ENCODE measurements around the gene LRRC8E.
A peak's percentile ranks its signal among the peaks of the same experiment; 100 is the strongest.
"Not testable (repeated sequence)": the region's sequence is repeated elsewhere in the genome, so short reads cannot be mapped to it uniquely, and the experiment has no call there.

The LRRC8E gene

DNA sequence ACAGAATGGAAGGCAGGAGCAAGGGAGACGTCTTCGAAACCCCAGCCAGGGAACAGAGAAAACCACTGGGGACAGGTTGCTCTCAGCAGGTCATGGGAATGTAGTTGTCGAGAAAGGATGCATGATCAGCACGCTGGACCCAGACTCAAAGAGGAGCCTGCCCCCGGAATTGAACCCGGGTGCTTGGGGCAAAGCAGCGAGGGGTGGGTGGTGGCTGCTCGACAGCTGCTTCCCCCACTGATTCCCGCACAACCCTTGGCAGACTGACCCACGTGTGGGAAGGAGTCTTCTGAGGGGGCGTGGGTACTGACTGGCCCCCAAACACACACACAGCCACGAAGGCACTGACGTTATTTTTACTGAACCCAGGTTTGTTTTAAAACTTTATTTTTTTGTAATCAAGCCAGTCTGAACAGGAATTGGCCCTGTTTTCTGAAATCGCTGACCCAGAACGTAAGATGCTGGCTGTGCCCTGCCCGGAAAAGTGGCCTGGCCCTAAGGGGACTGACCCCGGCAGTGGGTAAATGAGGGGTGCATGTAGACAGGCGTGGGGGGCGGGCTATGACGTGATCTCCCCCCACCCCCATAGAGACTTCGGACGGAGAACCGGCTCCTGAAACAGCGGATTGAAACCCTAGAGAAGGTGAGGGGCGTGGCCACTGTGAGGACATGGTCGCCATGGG is 32.7 kb upstream of the LRRC8E start:
- no peak for DNase-seq (ENCODE audit: low read depth)

DNA sequence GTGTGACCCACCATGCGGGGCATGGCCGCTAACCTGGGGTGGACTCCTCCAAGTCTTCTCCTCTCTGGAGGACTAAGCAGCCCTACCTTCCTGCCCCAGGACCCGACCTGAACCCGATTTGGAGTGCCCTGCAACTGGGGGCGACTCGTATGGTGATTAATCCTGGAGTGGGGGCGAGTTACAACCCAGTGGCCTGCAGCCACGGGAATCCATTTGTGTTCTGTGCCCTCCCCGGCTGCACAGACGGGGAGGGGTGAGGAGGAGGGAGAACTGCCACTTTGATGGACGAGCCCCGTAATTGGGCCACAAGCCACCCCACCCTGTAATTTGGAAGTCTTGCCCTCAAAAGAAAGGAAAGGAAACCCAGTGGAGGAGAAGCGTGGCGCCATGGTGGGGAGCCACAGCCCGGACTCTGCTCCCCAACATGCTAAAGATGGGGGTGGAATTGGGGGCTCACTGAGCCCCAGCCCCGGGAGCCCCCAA is 32.2 kb upstream of the LRRC8E start:
- DNase-seq (ENCODE audit: low read depth): no peak

DNA sequence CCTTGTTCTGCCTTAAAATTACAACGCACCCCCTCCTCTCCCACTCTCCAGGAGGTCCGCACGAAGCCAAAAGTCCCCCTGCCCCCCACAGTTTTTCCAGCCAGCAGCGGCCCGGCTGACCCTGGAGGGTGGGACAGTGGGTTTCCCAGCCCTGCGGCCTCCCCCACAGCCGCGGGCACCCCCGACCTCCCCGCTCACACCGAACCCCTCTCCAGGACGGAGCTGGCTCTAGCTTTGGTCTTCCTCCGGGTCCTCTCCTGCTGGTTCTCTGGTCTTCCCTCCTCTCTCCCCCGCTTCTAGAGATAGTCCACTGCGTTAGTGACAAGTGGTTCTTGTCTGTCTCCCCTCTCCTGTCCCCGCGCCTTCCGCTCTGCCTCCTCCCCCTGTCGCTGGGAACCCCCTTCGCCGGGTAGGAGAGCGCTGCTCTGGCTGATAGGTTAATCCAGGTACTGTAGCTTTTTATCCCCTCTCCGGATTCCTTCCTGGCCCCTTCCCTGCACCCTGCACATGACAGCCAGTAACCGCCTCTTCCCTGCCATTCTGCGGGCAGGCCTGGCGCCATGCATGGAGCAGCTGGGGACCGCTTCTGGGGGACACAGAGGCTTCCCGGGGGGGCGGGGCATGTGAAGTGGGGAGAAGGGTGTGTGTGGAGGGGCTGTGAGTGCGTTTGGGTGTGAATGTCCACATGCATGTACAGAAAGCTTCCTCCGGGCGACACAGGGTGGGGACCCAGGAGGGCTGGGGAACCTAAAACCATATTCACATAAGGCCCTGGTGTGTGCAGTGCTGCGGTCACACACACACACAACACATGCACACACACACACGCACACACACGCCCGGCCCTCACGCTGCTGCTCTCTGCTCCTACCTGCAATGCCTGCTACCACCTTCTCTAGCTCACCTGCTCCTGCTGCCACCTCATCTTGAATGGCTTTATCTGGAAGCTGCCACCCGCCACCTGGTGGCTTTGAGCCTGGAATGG is 31.3 kb upstream of the LRRC8E start:
- no peak for DNase-seq (ENCODE audit: low read depth)

DNA sequence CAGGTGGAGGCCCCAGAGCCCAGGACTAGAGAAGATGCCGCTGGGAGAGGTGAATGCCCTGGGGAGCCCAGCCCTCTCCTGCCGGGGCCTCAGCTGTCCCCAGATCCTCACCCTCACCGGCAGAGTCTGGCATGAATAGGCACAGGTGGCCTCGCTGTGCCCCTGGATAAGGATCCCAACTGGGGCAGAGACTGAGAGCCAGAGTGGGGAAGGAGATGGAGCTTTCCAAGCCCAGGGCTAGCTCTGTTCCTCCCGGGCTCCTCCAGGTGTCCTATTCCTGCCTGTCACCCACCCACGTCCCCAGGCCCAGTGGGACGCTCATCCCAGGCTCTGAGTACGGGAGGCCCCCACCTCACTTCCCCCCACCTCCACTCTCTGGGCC is 30.6 kb upstream of the LRRC8E start:
- DNase-seq (ENCODE audit: low read depth): no peak

DNA sequence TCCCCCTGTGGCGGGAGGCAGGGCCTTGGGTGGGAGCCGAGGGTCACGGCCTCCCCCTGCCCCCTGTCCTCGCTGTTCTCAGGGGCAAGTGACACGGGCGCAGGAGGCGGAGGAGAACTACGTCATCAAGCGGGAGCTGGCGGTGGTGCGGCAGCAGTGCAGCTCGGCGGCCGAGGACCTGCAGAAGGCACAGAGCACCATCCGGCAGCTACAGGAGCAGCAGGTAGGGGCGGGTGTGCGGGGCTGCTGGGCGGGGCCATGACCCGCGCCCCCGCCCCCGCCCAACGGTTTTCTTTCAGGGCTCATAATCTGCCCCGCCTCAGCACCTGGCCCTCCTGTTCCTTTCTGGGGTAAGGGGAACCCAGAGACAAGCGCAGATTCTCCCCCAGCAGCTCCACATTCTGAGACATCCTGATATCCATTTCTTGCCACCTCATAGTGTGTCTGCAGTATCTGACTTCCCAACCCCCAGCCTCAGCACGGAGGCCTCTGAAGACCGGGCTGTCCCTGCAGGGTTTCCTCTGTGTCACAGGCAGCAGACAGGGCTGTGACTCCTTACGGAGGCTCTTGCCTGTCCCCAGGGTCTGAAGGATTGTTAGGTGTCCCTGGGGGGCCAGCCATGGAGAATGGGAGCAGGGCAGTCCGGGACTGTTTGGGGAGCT is 30.1 kb upstream of the LRRC8E start:
- no peak for DNase-seq (ENCODE audit: low read depth)

DNA sequence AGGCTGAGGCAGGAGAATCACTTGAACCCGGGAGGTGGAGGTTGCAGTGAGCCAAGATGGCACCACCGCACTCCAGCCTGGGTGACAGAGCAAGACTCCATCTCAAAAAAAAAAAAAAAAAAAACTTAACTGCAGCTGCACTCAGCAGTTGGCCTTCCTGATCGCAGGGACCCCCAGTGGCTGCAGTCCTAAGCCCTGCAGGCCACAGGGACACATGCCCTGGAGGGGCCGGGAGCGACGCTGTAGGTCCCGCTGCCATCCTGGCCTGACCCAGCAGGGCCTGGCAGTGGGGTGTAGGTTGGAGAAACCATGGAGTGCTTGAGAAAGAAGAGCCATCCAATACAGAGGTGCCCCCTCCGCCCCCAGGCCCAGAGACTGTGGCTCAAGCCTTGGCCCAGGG is 29.2 kb upstream of the LRRC8E start:
- not testable (repeated sequence) for DNase-seq (ENCODE audit: low read depth)

DNA sequence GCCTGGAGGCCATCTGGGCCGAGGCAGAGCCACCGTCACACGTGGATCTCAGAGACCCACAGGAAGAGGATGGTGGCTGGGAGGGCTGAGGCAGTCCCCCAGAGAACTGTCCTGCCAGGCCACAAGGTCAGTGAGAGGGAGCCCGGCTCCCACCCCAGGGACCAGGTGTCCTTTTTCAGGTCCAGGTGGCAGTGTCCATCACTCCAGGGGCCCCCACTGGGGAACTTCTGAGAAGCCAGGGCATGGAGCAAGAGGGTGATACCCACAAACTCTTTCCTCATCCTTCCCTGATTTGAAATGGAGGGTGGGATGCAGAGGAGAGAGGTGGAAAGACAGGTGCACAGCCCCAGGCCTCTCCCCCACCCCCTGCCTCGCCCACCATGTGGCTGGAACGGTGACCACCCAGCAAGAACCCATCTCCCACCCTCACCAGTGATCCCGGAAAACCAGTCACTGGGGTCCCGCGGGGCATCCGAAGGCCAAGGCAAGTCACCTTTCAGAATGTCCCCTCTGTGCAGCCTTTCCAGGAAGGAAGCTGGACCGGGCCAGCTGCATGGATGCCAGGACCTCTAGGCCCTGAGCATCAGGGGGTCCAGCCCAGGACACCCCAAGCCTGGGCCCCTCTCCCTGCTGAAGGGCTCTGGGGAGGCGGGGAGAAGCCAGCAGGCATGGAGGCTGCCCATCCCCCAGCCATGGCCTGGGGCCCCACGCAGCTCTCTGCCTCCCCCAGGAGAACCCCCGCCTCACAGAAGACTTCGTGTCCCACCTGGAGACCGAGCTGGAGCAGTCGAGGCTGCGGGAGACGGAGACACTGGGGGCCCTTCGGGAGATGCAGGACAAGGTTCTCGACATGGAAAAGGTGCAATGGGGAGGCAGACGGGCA is 28.2 kb upstream of the LRRC8E start:
- no peak for DNase-seq (ENCODE audit: low read depth)

DNA sequence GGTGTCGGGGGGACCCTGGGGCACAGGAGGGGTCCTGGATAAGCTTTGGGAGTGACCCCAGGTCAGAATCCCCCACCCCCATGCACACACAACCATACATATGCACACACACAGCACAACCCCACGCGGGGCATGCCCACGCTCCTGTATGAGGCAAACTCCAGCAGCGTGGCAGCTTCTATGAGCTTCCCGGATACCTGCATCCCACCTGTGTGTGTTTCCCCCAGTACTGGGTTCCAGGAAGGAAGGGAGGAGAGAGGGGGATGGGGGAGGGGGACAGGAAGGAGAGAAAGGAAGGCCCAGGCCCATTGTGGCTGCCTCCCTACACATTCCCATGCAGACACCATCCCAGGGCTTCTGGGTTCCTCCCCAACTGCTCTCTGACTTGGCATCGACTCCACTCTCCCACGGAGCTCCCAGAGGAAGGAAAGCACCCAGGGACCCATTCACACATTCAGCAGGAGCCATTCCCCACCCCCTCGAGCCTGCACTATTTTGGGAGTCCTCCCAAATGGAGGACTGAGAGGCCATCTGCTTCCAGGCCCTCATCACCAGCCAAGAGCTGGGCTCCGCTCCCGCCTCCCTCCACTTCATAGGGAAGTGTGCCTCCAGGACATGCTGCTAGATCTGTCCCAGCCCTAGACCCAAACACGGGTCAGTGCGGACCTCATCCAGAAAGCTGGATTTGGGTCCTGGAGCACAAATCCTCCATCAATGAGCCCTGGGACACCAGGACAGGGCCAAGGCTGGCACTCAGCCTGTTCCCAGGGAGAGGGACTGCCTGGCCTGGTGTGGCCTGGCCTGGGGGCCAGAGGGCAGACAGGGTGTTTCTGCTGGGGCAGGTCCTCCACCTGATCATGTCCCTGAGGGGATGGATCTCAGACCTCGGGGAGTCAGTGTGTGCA is 27.3 kb upstream of the LRRC8E start:
- DNase-seq (ENCODE audit: low read depth): no peak

DNA sequence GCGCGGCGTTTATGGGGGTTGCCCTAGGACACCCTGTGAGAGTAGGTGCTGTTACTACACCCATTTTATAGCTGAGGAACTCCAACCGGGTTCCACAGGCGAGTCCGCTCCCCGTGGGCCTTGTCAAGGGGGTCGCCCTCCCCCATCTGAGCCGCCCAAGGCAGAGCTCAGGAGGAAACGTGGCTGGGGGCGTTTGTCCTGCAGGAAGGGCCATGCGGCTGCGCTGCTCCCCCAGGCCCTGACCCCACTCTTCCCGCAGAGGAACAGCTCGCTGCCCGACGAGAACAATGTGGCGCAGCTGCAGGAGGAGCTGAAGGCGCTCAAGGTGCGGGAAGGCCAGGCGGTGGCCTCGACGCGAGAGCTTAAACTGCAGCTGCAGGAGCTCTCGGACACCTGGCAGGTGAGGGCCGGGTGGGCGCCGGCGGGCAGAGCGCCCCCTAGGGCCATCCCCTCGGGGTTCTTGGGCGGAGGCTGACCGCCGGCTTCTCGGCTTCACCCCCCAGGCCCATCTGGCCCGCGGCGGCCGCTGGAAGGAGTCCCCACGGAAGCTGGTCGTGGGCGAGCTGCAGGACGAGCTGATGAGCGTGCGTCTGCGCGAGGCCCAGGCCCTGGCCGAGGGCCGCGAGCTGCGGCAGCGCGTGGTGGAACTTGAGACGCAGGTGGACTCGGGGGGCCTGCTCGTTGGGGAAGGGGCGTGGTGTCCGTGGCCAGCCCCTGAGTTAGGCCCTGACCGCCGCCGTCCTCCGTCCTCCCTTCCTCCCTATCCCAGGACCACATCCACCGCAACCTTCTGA is 26.5 kb upstream of the LRRC8E start:
- no peak for DNase-seq (ENCODE audit: low read depth)

DNA sequence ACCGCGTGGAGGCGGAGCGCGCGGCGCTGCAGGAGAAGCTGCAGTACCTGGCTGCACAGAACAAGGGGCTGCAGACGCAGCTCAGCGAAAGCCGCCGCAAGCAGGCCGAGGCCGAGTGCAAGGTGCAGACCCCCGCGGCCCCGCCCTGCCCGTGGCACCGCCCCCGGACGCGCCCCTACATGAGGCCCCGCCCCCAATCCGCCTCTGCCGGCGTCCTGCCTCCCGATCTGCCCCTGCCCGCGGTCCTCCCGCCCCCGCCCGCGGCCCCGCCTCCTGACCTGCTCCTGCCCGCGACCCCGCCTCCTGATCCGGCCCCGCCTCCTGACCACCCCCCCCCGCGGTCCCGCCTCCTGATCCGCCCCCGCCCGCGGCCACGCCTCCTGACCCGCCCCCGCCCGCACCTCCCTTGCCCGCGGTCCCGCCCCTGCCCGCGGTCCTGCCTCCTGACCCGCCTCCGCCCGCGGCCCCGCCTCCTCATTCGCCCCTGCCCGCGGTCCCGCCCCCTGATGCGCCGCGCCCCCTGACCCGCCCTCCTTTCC is 25.8 kb upstream of the LRRC8E start:
- peak; percentile 73 for DNase-seq (ENCODE audit: low read depth)

DNA sequence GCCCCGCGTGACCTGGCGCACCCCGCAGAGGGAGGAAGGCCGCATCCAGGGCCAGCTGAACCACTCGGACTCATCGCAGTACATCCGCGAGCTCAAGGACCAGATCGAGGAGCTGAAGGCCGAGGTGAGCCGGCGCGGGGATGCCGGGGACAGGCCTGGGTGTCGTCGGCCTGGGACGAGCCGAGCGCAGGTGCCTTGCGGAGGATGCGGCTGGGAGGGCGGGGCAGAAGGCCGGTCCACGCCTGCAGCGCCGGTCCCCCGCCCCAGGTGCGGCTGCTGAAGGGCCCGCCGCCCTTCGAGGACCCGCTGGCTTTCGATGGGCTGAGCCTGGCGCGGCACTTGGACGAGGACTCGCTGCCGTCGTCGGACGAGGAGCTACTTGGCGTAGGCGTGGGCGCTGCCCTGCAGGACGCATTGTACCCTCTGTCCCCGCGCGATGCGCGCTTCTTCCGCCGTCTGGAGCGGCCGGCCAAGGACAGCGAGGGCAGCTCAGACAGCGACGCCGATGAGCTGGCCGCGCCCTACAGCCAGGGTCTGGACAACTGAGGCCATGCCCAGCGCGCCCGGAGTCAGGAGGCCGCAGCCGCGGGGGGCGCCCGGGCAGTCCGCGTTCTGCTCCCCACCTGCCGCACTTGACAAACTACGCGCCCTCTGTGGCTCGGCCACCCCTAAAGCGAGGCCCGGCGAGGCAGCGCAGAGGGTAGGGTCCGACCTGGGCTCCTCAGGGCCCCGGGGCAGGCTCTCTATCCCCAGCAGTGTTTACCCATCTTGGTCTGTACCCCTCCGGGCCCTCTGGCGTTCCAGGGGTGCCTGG is 24.9 kb upstream of the LRRC8E start:
- no peak for DNase-seq (ENCODE audit: low read depth)

DNA sequence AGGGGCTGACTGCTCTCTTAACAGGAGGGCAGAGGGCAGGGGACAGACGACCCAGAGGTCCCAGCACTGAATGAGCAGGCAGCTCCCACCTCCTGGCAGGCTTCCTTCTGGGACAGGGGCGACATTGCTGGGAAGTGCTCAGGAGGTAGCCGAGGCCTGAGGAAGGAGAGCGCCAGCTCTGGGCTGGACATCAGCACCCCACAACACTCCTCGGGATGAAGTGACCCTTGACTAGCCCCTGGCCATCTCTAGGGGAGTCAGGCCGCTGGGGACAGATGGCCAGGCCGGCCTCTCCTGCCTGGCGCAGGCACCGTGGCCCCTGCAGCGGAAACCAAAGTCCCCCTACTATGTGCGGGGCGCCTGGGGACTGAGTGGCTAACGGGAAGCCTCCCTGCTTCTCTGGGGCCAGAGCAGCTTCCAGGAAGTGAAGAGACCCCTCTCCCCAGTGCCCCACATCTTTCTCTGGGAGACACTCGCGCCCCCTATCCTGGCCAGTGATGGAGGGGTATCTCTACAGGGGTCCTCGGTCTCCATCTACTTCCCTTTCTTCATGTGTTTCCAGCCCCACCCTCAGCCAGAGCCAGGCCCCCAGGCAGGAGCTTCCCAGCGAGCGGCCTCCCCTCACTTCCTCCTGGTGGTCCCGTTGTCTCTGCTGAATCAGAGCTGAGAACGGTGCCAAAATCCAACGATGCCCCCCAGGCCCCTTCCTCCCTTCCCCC is 24.2 kb upstream of the LRRC8E start:
- DNase-seq (ENCODE audit: low read depth): no peak

DNA sequence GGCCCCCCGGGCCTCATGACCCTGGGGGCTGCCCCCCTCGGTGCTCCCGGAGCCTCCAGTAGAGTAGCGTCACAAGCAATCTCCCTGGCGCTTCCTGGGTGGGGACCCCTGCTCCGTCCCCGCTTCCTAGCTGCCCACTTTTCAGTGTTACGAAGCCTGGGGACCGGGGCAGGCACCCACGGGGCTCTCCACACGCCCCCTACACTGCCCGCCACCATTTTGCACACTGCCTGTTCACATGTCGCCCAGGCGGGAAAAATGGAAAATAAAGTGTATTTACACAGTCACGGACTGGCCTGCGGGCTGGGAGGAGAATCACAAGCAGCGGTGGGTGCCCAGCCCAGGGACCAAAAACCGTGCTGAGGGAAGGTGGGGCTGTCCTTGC is 23.6 kb upstream of the LRRC8E start:
- DNase-seq (ENCODE audit: low read depth): no peak

DNA sequence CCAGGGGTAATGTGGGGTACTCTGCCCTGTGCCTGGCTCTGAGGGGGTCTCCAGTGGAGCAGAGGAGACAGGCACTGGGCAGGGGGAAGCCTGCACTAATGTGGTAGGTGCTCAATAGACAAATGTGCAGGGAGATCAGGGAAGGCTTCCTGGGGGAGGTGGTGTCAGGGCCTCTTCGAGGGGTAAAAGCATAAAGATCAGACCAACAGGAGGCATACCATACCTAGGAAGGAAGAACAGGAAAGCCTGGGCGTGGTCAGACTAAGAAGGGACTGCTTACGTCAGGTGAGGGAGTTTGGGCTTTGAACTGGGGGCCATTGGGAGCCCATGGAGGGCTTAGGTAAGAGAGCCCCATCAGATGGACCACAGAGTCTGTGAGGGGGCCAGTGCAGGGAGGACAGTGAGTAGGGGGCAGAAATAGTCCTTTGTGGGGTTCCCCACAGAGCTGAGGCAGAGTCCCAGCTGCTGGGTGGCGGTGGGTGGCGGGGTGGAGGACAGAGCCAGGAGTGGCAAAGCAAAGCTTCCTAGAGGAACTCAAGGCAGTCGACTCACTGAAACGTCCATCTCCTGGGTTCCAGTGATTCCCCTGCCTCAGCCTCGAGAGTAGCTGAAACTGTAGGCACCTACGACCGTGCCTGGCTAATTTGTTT is 22.9 kb upstream of the LRRC8E start:
- DNase-seq (ENCODE audit: low read depth): no peak

DNA sequence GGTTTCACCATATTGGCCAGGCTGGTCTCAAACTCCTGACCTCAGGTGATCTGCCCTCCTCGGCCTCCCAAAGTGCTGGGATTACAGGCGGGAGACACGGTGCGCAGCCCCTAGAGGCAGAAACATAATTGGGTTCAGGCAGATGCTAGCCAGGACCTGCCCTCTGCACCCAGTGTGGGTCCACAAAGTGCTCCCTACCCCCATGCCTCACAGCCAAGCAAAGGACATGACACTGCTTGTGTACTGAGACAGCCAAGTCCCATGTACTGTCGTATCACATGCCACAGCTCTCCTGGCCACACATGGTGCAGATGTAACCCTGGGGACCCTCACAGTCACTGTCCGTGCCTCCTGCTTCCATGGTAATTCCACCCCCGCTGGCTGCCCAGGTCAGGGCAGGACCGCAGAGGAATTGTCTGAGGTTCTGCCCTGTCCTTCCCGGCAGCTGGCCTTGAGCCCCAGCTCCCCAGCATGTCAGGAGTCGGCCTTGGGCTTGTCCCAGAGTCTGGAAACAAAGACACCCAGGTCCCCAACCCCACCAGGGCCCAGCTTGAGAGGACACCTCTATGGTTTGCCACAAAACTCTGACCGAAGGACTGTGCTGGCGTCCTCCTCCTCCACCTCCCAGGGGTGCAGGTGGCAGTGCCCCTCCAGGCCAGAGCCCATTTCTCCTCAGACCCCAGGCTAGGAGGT is 21.8 kb upstream of the LRRC8E start:
- DNase-seq (ENCODE audit: low read depth): no peak

DNA sequence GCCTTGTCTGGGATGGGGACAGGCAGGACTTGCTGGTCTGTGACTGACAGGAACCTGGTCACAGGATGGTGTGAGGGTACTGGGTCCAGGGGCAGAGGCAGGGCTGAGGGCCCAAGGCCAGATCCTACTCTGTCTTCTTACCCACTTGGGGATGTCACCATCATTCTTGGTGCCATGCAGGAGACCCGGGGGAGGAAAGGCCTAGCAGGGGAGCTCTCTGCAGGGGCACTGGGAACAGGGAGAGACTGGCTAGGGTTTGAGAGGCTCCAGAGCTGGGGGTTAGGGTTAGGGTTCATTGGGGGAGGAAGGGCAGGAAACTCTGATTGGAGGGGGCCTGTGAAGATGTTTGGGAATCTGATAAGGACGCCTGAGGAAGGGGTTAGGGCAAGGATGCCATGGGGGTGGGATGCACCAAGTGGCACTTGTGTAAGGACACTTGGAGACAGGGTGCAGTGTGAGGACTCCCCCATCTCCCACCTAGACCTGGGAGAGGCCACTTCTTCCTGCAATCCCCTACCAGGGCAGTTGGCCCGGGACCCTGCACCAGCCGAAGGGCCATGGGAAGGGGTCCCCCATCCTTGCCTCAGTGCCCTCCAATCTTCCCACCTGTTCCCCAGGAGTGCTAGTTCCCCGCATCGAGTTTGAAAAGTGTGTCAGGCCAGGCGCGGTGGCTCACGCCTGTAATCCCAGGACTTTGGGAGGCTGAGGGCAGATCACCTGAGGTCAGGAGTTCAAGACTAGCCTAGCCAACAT is 21.0 kb upstream of the LRRC8E start:
- DNase-seq (ENCODE audit: low read depth): no peak
